ENCODE measurements around the gene GTPBP3. TPM values are rescaled to one million over a fixed set of nuclear protein-coding genes. Genes with fewer than 3 reads are reported as not detected.

GTPBP3 gene
- total and polyA plus RNA-seq, 8 donors, result 16.9 to 29.0 (median 21.8) TPM

DNA sequence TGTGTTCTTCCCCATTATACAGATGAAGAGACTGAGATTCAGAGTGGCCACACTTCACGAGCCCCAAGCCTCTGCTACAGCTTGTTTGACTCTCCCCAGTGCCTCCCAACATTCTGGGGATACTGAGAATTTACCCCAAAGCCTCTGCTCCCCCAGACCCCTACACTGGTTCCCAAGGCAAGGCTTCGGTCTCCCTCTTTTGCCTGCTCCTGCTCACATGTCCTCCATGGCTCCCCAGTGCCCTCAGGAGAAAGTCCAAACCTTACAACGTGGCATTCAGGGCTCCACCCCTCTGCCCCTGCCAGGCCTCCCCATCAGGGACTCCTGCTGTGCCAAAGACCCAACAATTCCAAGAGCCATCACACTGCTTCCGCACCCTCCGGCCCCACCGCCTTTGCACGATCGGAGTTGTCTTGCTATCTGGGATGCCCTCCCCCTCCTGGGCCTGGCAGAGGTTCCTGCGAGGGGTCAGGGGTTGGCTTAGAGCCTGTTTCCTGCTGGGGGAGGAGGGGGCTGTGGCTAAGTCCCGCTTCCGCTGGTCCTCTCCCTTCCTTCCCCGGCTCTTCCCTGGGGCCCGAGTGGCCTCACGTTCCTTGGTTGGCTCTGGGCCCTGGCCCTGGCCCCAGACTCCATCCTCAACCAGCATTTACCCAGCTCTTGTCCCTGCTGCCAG is 15.4 kb downstream of the GTPBP3 start:
- Histone ChIP-seq H3K4me1 (peaks cover 0 to 46% of the 10 kb centered on the region in 2 donors), H3K9me3 (no peaks in the 10 kb centered on the region), H3K36me3 (no peaks in the 10 kb centered on the region), H3K27me3 (peaks cover 0 to 41% of the 10 kb centered on the region in 2 donors), H3K4me3 (no peak overlapping the region), H3K27ac (peak overlapping the region in 1 of 2 donors; percentile 37)
- TF ChIP-seq CTCF (IDR thresholded peaks at IDR 0.05), result no peak
- intact Hi-C loops (cut with DNase I), result no loop called here
- DNase-seq, result no peak
- no peak for ATAC-seq

DNA sequence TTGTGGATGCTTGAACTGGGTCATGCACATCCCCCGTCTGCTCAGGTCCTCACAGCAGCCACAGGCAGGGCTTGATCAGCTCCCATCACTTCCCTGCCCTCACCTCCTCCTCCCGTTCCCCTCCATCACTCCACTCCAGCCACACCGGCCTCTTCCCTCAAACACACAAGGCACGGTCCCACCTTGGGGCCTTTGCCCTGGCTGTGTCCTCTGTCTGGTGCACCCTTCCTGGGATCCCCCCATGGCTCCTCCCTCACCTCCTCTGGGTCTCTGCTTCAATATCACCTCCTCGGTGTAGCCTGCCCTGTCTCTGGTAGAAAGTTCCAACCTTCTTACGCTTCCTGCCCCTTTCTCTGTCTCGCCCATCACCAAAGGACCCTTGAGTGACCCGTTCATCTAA is 16.0 kb downstream of the GTPBP3 start:
- H3K36me3 ChIP-seq, result no peaks in the 10 kb centered on the region
- ATAC-seq (no peak), DNase-seq (no peak)
- no peaks in the 10 kb centered on the region for H3K9me3 ChIP-seq
- peaks cover 0 to 44% of the 10 kb centered on the region in 2 donors for H3K4me1 ChIP-seq
- H3K4me3 ChIP-seq, result no peak overlapping the region
- no peak overlapping the region for H3K27ac ChIP-seq
- peaks cover 0 to 37% of the 10 kb centered on the region in 2 donors for H3K27me3 ChIP-seq
- no peak for TF ChIP-seq CTCF (IDR thresholded peaks at IDR 0.05)
- intact Hi-C loops (cut with DNase I), result no loop called here

DNA sequence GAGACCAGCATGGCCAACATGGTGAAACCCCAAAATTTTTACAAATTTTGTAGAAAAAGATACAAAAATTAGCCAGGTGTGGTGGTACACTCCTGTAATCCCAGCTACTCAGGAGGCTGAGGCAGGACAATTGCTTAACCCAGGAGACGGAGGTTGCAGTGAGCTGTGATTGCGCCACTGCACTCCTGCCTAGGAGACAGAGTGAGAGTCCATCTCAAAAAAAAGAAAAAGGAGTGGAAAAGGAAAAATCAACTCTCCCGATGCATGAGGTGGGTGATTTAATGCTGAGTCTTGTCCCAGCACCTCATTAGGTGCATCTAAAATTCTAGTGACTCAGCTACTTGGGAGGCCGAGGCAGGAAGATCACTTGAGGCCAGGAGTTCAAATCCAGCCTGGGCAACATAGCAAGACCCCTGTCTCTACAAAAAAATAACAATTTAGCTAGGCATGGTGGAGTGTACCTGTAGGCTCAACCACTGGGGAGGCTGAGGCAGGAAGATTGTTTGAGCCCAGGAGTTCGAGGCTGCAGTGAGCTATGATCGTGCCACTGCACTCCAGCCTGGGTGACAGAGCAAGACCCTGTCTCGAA is 19.8 kb downstream of the GTPBP3 start:
- H3K4me1 ChIP-seq, result peaks cover 0 to 26% of the 10 kb centered on the region in 2 donors
- no peak overlapping the region for H3K4me3 ChIP-seq
- no peaks in the 10 kb centered on the region for H3K36me3 ChIP-seq
- peak overlapping the region in 1 of 2 donors; percentile 20 for H3K27ac ChIP-seq
- TF ChIP-seq CTCF (IDR thresholded peaks at IDR 0.05), result no peak
- intact Hi-C loops (cut with DNase I), result no loop called here
- DNase-seq (no peak), ATAC-seq (no peak)
- no peaks in the 10 kb centered on the region for H3K9me3 ChIP-seq
- peaks cover 0 to 3% of the 10 kb centered on the region in 2 donors for H3K27me3 ChIP-seq

DNA sequence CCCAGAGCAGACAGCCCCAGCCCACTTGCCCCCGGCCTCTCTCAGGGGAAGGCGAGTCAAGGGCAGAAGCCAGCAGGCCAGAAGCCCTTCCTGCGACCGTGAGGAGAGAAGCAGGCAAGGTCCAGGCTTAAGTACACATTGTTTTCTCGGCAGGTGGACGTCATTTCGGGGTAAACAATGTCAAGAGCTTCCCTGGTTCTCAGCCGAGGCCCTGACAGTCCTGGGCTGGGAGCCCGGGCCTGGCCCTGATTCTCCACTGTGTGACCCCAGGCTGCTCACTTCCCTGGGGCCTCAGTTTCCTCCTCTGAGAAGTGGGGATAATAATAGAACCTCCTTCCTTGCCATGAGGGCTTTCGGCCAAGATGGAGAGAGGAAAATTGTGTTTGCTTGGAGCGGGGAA is 20.4 kb downstream of the GTPBP3 start:
- H3K9me3 ChIP-seq, result no peaks in the 10 kb centered on the region
- H3K36me3 ChIP-seq, result no peaks in the 10 kb centered on the region
- no peaks in the 10 kb centered on the region for H3K27me3 ChIP-seq
- H3K27ac ChIP-seq, result peak overlapping the region in 1 of 2 donors; percentile 20
- H3K4me3 ChIP-seq, result no peak overlapping the region
- intact Hi-C loops (cut with DNase I), result no loop called here
- no peak for TF ChIP-seq CTCF (IDR thresholded peaks at IDR 0.05)
- DNase-seq (no peak), ATAC-seq (peak; percentile 94)
- H3K4me1 ChIP-seq, result peaks cover 0 to 21% of the 10 kb centered on the region in 2 donors

- H3K4me1 ChIP-seq, result peaks cover 0 to 15% of the 10 kb centered on the region in 2 donors
- H3K27me3 ChIP-seq, result no peaks in the 10 kb centered on the region
- no peaks in the 10 kb centered on the region for H3K9me3 ChIP-seq
- TF ChIP-seq CTCF (IDR thresholded peaks at IDR 0.05), result no peak
- DNase-seq, result no peak
- intact Hi-C loops (cut with DNase I), result no loop called here
- no peaks in the 10 kb centered on the region for H3K36me3 ChIP-seq
- H3K27ac ChIP-seq, result peak overlapping the region in 1 of 2 donors; percentile 20
- ATAC-seq, result peak; percentile 41
- H3K4me3 ChIP-seq, result no peak overlapping the region
Observed at GRCh38 chr19:17358395-17358794, 21.0 kb downstream of the GTPBP3 start.
